ENCODE results near the gene RBM25.
"Not testable (repeated sequence)": the region's sequence is repeated elsewhere in the genome, so short reads cannot be mapped to it uniquely, and the experiment has no call there.

RBM25 gene

DNA sequence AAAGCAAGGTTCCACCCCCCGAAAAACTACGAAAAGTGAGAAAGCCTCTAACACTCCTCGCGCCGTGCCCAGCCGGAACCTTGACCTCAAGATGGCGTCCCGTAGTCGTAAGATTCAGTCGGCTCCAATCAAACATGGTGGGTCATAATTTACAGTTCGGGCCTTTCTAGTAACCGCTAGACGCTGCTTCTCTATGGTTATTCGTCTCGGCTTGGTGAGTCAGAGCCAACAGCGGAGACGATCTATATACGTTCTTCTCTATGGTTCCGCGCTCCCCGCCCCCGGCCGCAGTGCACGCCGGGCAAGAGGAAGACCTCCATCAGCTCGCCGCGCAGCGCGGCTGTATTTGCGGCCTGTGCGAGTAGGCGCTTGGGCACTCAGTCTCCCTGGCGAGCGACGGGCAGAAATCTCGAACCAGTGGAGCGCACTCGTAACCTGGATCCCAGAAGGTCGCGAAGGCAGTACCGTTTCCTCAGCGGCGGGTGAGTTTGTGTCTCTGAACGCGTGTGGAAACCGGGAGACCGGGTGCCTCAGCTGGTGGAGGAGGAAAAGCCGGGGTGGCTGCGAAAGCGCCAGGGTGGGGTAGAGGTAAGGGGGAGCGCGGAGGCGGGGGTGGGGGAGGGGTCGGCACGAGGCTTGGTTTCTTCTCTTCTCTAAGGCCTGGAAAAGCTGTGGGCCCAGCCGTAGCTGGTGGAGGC is at the start of gene RBM25:
RBM25 (plus strand) TSS at position 311 of the 698 bp plus-strand sequence. CDS start 13,108 bp downstream, outside the sequence.
- peak; percentile 96 for DNase-seq (ENCODE audit: low spot score)

DNA sequence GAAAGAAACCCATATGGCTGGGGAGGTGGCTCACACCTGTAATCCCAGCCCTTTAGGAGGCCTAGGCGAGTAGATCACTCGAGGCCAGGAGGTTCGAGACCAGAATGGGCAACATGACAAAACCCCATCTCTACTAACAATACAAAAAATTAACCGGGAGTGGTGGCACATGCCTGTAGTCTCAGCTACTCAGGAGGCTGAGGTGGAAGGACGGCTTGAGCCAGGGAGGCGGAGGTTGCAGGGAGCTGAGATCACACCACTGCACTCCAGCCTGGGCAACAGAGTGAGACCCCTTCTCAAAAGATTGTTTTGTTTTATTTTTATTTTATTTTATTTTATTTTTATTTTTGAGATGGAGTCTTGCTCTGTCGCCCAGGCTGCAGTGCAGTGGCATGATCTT is 47.1 kb upstream of the RBM25 start:
- not testable (repeated sequence) for DNase-seq (ENCODE audit: low spot score)

DNA sequence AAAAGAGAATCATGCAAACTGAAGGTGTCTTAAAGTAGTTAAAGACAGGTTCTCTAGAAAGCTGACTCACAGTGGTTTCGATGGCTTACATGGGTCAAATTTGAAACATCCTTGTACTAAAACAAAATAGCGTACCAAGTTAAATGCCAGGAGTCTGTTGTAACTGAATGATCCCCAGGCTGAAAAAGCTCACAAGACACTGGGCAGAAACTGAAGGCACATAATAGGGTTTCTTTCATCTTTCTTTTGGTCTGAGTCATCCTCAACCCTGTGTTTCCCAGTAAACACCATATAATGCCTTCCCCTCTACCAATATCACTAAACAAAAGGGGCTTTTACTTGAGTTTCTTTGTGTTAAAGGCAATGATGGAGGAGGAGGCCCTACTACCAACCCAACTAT is 44.2 kb upstream of the RBM25 start:
- no peak for DNase-seq (ENCODE audit: low spot score)

DNA sequence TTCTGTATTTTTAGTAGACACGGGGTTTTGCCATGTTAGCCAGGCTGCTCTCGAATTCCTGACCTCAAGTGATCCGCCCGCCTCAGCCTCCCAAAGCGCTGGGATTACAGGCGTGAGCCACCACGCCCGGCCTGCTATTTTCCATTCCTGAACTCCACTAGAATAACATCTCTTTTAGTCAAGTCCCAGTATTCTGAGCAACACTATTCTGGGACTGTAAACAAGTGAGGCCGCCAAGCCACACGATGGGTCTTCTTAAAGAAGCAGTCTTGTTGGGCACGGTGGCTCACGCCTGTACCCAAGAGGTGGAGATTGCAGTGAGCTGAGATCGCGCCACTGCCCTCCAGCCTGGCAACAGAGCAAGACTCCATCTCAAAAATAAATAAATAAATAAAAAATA is 42.8 kb upstream of the RBM25 start:
- DNase-seq (ENCODE audit: low spot score) = not testable (repeated sequence)

DNA sequence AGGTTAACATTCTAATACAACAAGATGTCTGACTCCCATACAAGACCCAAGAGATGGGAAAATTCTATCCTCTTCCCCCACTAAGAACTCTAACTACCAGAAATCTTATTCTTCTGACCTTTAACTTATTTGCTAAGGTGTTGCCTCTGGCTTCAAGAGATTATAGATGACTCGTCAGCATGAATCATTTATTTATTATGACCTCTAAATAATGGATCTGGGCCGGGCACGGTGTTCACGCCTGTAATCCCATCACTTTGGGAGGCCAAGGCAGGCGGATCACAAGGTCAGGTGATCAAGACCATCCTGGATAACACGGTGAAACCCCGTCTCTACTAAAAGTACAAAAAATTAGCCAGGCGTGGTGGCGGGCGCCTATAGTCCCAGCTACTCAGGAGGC is 42.3 kb upstream of the RBM25 start:
- not testable (repeated sequence) for DNase-seq (ENCODE audit: low spot score)

DNA sequence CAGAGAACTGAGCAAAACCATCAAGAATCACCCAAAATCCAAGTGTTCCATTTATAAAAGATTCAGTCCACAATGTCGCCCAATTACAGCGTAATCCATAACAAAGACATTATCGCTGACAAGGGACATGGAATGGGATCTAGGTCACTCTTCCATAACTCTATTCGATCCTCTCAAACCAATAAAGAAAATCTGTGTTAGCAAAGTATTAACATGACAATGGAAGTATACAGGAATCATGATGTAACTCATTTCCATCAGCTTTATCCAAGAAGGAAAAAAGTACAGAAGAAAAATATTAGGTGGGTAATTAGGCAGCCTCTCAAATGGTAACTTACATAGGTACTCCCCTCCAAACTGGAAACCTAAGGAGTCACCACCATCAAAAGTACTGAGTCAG is 36.3 kb upstream of the RBM25 start:
- no peak for DNase-seq (ENCODE audit: low spot score)

DNA sequence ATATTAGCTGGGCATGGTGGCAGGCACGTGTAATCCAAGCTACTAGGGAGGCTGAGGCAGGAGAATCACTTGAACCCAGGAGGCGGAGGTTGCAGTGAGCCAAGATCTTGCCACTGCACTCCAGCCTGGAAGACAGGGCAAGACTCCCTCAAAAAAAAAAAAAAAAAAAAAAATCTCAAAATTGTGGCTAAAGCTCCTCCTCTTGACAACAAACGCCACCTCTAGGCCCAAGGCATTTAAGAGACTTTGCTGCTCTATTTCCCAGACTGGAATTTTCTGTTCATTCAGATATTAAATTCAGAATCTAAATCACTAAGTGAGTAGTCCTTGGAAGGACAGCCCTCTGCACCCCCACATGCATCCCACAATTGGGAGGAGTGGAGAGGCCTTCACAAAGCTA is 32.8 kb upstream of the RBM25 start:
- DNase-seq (ENCODE audit: low spot score) = no peak

DNA sequence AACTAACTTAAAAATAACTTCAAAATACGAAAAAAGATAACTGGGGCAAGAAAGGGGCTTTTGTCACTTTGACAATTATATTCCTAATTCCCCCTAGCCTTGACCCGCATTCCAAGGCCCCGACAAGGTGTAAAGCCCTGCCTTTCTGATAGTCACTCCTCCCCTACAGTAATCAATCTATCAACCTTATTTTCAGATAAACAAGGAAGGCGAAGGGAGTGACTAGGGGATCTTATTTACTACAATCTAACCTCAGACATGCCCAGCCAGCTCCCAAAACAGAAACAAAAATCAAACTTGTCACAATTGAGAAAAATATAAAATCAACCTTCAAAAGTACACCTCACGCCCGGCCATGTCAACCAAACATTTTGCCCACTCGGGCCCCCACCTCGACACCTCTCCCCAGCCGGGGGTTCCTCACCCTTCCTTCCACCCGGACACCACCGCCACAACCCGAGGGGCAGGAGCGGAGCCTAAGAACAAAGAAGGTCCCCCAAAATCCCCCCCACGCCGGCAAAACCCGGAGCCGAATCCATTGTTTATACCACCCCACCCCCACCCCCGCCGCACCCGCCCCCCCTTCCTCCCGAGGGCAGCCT is 32.0 kb upstream of the RBM25 start:
- DNase-seq (ENCODE audit: low spot score) = no peak

DNA sequence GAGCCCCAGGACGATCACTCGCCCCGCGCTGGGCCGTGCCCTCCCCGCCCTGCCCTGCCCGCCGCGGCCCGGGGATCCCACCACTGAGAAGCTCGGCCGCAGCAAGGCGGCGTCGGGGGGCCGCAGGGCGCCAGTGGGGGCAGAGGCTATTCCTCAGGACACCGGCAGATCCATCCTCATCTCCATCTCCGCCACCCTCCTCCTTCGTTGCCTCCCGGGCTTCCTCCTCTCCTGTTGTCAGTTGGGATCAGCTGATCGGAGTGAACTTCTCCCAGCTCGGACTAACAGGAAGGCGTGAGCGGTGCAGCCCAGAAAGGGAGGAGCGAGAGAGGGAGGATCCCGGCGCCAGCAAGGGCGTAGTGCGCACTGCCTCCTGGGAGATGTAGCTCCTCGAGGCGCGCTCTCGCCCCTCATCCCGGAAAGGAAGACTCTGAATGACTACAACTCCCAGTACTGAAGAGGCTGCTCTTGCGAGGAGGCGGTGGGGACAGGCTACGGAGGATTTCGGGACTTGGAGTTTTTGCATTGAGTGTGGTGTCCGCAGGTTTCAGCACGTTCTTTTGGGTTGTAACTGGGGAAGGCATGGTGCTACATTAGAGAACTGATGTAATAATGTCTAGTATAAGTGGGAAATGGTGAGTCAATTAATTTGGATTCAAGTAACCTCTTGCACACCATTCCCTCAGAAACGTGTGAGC is 31.3 kb upstream of the RBM25 start, which contains the start of gene ZFYVE1:
ZFYVE1 (minus strand) TSS at position 262 of the 698 bp plus-strand sequence. CDS start 2,598 bp downstream, outside the sequence.
- peak; percentile 95 for DNase-seq (ENCODE audit: low spot score)

DNA sequence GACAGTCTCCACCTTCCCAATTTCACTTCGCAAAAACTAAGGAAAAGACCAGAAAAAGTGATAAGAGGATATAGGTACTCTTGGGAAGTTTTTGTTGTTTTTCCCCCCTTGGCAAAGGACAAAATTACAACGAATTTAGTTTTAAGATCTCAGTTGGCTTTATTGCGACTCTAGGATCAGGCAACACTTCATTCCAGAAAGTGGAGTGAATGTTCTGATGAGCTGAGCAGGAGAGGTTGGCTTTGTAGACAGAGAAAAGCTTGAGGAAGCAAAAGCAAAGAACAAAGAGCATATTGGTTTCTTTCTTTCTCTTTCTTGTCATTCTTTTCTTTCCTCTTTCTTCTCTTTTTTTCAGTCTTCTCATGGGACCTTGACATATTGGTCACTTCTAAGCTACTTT is 30.8 kb upstream of the RBM25 start:
- no peak for DNase-seq (ENCODE audit: low spot score)

DNA sequence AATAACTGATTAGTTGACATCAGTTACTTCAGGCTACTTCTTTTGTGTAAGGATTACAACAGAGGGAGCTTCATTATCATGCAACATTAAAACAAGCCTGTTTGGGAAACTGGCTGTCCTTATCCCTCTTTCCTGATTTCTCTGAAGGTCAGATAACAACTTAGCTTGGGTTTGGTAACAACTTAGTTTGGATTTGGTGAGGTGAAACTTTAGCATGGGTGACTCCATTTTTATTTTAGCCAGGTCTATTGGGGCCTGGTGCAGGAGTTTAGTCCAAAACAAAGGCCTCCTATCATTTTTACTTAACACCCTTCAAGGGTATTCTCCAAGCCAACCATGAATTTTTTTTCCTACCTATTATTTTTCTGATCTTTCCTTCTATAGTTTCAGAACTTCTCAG is 30.4 kb upstream of the RBM25 start:
- no peak for DNase-seq (ENCODE audit: low spot score)

DNA sequence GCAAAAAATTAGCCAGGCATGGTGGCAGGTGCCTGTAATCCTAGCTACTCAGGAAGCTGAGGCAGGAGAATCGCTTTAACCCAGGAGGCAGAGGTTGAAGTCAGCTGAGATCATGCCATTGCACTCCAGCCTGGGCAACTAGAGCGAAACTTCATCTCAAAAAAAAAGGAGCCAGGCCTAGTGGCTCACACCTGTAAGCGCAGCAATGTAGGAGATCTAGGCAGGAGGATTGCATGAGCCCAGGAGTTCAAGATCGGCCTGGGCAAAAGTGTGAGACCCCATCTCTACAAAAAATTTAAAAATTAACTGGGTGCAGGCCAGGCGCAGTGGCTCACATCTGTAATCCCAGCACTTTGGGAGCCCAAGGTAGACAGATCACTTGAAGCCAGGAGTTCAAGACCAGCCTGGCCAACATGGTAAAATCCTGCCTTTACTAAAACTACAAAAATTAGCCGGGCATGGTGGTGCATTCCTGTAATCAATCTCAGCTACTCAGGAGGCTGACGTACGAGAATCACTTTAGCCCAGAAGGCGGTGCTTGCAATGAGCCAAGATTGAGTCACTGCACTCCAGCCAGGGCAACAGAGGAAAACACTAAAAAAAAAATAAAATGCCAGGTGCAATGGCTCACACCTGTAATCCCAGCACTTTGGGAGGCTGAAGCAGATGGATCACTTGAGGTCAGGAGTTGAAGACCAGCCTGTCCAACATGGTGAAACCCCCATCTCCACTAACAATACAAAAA is 21.5 kb upstream of the RBM25 start:
- DNase-seq (ENCODE audit: low spot score) = not testable (repeated sequence)

DNA sequence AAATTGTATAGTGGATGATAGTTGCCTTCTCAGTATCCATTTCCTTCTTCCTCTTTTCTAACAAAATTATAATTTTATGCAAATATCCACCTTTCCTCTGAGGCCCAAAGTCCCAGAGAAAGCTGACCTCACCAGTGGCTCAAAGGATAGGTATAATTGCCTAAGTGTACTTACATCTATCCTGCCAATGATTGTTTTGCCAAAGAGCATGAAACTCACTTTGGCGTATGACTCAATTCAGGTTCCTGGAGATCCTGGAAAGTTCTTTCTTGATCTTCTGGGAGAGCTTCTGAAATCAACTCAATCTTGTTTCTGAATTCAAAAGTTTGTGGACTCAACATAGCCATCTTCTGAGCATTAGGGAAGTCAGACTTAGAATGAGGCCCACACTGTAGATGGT is 10.5 kb upstream of the RBM25 start:
- no peak for DNase-seq (ENCODE audit: low spot score)

DNA sequence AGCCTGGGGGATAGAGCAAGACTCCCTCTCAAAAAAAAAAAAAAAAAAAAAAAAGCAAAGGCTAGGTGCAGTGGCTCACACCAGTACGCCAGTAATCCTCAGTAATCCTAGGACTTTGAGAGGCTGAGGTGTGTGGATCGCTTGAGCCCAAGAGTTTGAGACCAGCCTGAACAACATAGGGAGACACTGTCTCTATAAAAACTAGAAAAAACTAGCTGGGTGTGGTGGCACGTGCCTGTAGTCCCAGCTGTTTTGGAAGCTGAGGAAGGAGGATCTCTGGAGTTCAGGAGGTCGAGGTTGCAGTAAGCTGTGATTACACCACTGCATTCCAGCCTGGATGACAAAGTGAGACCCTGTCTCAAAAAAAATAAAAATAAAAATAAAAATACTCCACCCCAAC is 8.9 kb upstream of the RBM25 start:
- DNase-seq (ENCODE audit: low spot score) = no peak

DNA sequence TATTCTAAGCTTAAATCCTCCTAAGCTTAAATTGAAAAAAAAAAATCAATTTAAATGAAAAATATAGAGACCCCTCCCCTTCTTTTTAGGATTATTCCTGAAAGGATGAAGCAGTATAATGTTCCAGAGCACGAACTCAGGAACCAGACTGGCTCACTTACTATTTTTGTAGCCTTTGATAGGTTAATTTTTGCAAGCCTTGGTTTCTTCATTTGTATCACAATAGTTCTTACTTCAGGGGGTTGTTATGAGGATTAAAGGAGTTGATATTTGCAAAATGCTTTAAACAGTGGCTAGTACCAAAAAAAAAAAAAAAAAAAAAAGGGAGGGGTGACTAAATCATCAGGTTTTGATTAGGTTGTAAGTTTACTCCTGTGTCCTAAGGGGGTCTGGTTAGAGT is 3.1 kb upstream of the RBM25 start:
- no peak for DNase-seq (ENCODE audit: low spot score)

DNA sequence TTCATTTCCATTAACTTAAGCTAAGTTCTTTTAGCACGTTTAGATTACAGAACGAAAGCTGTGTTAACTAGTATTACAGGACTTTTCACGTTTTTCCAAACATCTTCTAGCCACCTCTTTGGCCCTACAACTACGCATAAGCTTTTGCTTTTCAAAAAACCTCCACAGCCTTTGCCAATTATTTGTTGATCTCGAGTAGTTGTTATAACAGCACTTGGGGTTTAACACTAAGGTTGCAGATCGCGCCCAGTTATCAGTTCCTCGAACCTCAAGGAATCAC is 450 bp upstream of the RBM25 start:
- DNase-seq (ENCODE audit: low spot score) = no peak

DNA sequence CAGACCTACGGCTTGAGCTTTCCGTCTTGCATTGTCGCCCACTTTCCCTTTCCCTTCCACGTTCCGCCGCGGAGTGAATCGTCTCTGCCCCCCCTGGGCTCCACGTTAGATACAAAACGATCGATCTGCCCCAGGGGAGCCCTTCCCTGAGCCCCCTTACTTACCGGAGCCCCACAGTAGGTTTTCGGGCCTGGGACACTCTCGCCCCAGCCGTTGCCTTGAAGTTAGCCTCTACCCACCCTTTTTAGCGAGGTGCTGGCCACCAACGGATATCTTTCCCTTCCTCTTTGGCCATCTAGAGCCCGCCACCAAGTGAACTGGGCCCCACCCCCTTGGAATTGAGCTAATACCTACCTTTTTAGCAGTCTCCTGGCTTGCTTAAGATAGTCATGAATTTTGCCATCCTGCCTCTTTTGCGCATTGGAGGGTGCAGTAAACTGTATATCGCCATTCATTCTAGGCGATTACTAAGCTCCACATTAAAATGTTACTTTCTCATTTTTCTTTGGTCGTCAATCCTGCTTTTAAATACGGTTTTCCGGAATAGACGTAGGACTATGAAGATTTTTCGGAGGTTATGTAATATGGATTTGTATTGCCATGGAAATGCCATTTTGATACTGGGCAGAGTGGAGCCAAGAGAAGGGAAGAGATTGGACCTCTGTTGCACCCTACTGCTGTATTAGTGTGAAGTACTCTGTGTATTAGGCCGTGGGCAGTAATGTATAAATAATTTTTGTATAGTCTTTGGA is 764 bp downstream of the RBM25 start:
- no peak for DNase-seq (ENCODE audit: low spot score)

DNA sequence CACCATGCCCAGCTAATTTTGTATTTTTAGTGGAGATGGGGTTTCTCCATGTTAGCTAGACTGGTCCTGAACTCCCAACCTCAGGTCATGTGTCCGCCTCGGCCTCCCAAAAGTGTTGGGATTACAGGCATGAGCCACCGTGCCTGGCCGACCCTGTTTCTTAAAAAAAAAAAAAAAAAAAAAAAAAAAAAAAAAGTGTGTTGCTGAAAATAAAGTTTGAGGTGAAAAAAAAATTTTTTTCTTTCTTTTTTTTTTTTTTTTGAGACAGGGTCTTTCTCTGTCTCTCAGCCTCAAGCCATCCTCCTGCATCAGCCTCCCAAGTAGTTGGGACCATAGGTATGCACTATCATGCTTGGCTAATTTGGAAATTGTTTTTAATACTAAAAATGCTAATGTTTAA is 11.3 kb downstream of the RBM25 start:
- DNase-seq (ENCODE audit: low spot score) = no peak

DNA sequence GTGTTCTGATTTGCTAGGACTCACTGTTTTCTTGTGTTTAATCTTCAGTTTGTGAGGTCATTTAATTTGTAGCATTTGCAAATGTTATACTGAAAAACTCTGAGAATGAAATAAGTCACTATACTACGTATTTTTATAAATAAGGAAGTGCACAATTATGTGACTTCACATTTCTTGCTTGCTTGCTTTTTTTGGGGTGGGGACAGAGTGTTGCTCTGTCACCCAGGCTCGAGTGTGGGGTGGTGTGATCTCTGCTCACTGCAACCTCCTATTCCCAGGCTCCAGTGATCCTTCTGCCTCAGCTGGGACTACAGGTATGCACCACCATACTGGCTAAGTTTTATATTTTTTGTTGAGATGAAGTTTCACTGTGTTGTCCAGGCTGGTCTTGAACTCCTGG is 32.7 kb downstream of the RBM25 start:
- no peak for DNase-seq (ENCODE audit: low spot score)

DNA sequence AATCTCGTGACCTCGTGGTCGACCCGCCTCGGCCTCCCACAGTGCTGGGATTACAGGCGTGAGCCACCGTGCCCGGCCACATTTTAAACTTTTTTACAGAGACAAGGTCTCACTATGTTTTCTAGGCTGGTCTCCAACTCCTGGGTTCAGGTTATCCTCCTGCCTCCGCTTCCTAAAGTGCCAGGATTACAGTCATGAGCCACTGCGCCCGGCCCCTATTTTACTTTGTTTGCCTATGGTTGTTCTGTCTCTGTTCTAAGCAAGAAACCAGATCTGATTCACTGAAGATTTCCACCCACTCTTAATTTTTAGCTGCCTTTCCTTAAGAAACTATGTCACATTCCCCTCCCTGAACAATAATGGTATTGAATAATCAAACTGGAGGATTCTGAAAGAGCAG is 39.1 kb downstream of the RBM25 start:
- no peak for DNase-seq (ENCODE audit: low spot score)

DNA sequence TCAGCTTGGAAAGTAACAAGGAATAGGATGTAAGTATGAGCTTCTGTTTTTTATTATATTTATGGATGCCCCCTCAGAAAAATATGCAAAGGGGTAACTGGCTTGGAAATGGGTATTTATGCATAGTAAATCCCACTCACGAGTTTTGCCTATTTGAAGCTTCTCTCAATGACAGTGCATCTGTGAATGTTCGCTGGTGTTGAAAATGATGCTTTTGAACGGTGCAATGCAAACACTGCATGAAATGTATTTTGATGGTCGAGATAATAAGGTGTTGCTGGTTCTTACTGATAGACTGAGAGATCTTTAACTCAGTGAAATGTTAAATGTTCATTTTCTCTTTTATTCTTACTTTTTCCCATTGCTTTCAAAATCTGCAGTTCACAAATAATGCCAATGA is 42.0 kb downstream of the RBM25 start:
- no peak for DNase-seq (ENCODE audit: low spot score)

All from left forelimb (tissue), 1 donor.